ENCODE data around the gene MAP1LC3B2. TPM values are rescaled to one million over a fixed set of nuclear protein-coding genes. Genes with fewer than 3 reads are reported as not detected.

Gene MAP1LC3B2
- total RNA-seq, 1 donor from 2014 or later: not detected

- DNase-seq: peak; percentile 40
These were observed 21.0 kb upstream of the MAP1LC3B2 start for GRCh38 chr12:116538076-116538591.

GRCh38 chr12:116538682-116539305 lies 20.4 kb upstream of the MAP1LC3B2 start:
- DNase-seq: no peak

- DNase-seq: no peak
These were observed 19.8 kb upstream of the MAP1LC3B2 start for GRCh38 chr12:116539361-116539771.

- DNase-seq: peak; percentile 95
These were observed 19.2 kb upstream of the MAP1LC3B2 start for GRCh38 chr12:116539905-116540482.

- DNase-seq: no peak
These were observed 18.5 kb upstream of the MAP1LC3B2 start for GRCh38 chr12:116540622-116541152.

GRCh38 chr12:116541547-116542344 lies 17.4 kb upstream of the MAP1LC3B2 start:
- no peak for DNase-seq

GRCh38 chr12:116542345-116542956 lies 16.7 kb upstream of the MAP1LC3B2 start:
- DNase-seq: no peak

- peak; percentile 89 for DNase-seq
These were observed 14.5 kb upstream of the MAP1LC3B2 start for GRCh38 chr12:116544656-116545055.

- DNase-seq: no peak
These were observed 14.0 kb upstream of the MAP1LC3B2 start for GRCh38 chr12:116545144-116545543.

GRCh38 chr12:116545936-116546335 lies 13.2 kb upstream of the MAP1LC3B2 start:
- DNase-seq: no peak

GRCh38 chr12:116547955-116548501 lies 11.2 kb upstream of the MAP1LC3B2 start:
- peak; percentile 75 for DNase-seq

GRCh38 chr12:116549993-116550392 lies 9.2 kb upstream of the MAP1LC3B2 start:
- no peak for DNase-seq

- no peak for DNase-seq
These were observed 8.0 kb upstream of the MAP1LC3B2 start for GRCh38 chr12:116551151-116551550.

- no peak for DNase-seq
These were observed 7.6 kb upstream of the MAP1LC3B2 start for GRCh38 chr12:116551619-116551951.

GRCh38 chr12:116551952-116552772 lies 7.0 kb upstream of the MAP1LC3B2 start:
- DNase-seq: no peak

GRCh38 chr12:116552773-116553373 lies 6.3 kb upstream of the MAP1LC3B2 start:
- DNase-seq: no peak

- DNase-seq: no peak
These were observed 2.7 kb upstream of the MAP1LC3B2 start for GRCh38 chr12:116556356-116556952.

- no peak for DNase-seq
These were observed 2.0 kb upstream of the MAP1LC3B2 start for GRCh38 chr12:116556964-116557698.

GRCh38 chr12:116558280-116559161 lies 660 bp upstream of the MAP1LC3B2 start:
- DNase-seq: no peak

All from tongue (tissue), 2 donors.